Ecto neural progenitor cell (in vitro differentiated cells): Measurements from ENCODE around the gene FOXL1.

ENCODE experiments used
- DNase-seq: peaks from one replicate; pipeline ENCODE4 v3.0.0-alpha.2; 2018; ENCODE audit warnings: low spot score

Gene FOXL1

GRCh38 chr16:86578061-86578599 lies at the start of gene FOXL1:
Gene FOXL1, plus strand, starts transcription at chr16:86578549. Its CDS starts 175 bp downstream, at chr16:86578724.
- no peak for DNase-seq

DNA sequence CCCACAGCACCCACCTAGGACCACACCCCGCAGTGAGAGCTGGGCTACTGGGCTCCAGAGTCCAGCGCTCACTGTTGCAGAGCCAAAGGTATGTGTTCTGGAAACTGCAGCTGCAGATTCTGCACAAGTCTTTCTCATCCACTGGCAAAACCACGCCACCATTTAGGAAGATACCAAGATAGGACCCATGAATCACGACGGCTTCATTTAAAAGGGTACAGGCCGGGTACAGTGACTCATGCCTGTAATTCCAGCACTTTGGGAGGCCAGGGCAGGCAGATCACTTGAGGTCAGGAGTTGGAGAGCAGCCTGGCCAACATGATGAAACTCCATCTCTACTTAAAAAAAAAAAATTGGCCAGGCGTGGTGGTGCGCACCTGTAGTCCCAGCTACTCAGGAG lies 49.2 kb upstream of the FOXL1 start:
- DNase-seq, result no peak

- no peak for DNase-seq
Observed at GRCh38 chr16:86530251-86531190, 47.8 kb upstream of the FOXL1 start.

GRCh38 chr16:86531191-86531545 lies 47.2 kb upstream of the FOXL1 start:
- no peak for DNase-seq

- DNase-seq, result no peak
Observed at GRCh38 chr16:86531641-86532525, 46.5 kb upstream of the FOXL1 start.

DNA sequence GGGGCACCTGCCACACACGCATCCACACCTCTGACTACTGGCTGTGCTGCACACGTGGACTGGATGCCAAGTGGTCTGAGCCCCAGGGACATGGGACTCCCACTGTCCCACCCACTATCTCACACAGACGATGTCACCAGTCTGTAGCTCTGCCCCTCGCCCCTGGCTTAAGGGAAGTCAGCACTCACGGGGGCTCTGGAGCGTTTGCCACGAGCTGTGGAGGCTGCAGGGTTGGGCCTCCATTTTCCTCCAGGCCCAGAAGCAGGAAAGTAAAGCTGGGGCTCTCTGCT lies 45.9 kb upstream of the FOXL1 start:
- no peak for DNase-seq

GRCh38 chr16:86533076-86533475 lies 45.3 kb upstream of the FOXL1 start:
- DNase-seq, result no peak

- no peak for DNase-seq
Observed at GRCh38 chr16:86533767-86534351, 44.5 kb upstream of the FOXL1 start.

DNA sequence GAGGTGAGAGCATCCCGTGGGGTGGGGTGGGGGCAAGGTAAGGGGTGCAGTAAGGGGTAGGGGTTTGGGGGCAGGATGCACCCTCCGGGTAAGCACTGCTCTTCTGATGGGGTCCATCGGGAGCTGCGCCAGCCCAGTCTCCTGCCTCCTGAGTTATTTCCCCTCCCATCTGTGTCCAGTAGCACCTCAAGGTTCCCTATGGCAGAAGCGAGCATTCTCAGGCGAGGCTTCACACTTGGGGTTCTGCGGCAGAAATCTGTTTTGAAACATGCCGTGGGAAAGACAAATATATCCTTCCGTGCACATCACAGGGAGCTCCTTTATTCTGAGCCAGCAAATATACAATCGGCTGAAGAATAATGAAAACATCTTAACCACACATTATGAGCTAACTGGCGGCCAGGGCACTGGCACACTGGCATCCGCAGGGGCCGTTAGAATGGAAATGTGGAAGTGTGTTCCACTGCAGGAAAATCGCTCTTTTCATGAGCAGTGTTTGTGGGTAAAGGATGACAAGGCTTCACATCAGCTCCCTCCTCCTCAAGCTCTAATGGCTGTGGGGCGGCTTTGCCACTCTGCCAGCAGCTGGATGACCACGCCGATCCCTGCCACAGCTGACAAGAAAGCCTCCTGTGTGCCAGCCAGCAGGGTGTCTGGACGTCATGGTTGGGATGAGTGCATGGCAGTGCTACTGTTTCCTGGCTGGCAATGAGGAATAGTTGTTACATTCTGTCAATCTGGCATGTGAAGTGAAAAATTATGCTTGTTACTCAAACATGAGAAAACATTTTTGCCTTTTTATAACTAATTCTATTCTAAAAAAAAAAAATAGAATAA lies 43.4 kb upstream of the FOXL1 start:
- no peak for DNase-seq

- DNase-seq, result no peak
Observed at GRCh38 chr16:86536621-86537020, 41.7 kb upstream of the FOXL1 start.

- DNase-seq, result no peak
Observed at GRCh38 chr16:86537486-86537885, 40.9 kb upstream of the FOXL1 start.

GRCh38 chr16:86538196-86538780 lies 40.1 kb upstream of the FOXL1 start:
- no peak for DNase-seq

GRCh38 chr16:86540894-86541293 lies 37.5 kb upstream of the FOXL1 start:
- DNase-seq, result no peak

- no peak for DNase-seq
Observed at GRCh38 chr16:86541560-86541959, 36.8 kb upstream of the FOXL1 start.

DNA sequence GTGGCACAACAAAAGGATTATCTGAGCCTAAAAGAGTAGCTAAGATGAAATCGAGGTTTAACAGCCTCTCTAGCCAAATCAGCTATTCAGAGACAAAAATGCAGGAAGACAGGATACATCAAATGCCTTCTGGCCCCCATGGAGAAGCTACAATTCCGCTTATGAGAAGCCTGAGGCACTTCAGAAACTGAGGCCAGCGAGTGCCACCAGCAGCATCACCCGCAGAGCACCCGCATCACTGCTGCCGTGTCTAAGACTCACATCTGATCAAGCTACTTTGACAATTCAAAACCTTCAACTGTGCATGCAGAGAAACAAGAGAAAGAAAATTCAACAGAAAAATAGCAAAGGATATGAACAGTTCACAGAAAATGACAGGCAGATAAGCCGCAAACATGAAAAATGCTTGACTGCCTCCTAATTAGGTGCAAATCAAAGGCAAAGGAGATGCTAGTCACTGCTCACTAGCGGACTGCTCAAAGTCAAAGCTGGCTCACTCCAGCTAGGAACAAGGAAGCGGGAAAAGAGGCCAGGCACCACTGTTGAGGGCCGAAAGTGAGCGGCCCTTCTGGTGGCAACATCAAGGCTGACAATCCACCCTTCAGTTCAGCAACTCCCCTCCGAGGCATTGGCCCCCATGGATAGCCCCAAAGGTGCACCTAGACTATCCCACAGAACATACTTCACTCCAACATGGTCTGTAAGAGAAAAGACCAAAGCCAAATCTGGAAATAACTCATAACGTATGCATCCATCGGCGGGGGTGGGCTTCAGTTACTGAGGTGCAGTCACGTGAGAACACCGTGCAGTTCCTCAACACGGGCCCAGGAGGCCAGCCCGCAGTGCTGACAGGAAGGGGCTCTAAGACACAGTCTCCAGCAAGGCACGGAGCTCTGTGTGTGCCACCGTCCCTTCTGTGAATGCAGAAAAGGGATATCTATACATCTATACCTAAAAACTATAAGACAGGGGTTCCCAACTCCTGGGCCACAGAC lies 35.3 kb upstream of the FOXL1 start:
- DNase-seq, result no peak

DNA sequence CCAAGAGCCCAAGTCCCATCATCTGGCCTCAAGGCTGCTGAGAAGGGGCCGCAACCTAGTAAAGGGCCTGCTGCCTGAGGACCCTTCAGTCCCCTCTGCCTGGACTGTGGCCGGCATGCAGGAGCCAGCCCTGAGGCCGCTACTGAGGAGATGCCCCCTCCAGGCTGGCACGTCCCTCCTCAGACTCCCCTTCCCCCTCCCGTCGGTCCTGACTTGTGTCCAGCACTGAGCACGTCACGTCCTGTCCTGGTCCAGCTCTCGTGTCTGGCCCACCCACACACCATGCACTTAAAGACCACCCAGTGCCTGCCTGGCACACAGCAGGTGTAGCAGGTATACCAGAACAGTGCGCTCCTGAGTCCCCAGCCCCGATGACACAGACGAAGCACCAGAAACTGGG lies 32.9 kb upstream of the FOXL1 start:
- no peak for DNase-seq

GRCh38 chr16:86545954-86546637 lies 32.3 kb upstream of the FOXL1 start:
- DNase-seq, result no peak

DNA sequence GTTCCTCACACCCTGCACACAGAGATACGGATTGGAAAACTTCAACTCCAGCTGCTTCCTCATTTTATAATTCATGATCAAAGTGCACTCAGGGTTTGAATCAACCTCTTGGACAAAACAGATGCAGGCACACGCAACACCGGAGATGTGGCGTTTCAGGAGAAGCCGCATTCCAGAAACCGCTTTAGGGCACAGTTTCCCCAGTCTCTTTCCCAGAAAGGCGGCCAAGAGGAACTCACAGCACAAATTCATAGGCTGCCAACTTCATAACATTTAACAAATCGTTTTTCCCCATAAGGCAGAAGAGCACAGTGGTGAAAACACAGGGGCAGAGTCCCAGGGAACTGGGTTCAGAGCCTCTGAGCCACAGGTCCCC lies 31.7 kb upstream of the FOXL1 start:
- DNase-seq, result no peak

DNA sequence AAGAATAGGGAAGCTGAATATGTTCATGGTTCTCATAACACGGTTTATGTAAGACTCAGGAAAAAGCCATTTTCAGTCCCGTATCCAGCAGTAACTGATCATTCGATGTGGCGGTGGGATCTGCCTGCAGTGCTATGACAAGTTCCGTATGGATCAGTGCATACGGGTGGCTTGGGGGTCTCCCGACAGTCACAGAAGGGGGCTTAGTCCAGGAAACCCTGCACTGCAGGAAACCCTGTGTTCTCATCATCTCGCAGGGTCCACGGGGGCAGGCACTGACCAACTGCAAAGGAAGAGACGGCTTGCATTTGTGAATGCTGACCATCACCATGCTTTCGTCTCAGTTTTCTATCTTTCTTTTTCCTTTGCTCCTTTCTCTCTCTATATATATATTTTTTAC lies 31.1 kb upstream of the FOXL1 start:
- DNase-seq, result no peak
